H4 (cell line): ENCODE measurements around the gene CDH13. TPM values are rescaled to one million over a fixed set of nuclear protein-coding genes. Genes with fewer than 3 reads are reported as not detected.

Experiments
- DNase-seq: peaks from one replicate; pipeline ENCODE4 v3.0.0-alpha.2; 2015; ENCODE audit warnings: low spot score
- total RNA-seq: library from RNA; depleted of rRNA; stranded (reverse); fragments of >200 nt; shearing (Covaris generic); gene quantifications from 2 replicates; pipeline ENCODE4 v1.2.3, GENCODE V29; 2014

The CDH13 gene
- total RNA-seq, 1 experiment from 2014 or later = not detected

GRCh38 chr16:83660282-83660681 lies 1033.5 kb downstream of the CDH13 start:
- DNase-seq = no peak

GRCh38 chr16:83661656-83662055 lies 1034.9 kb downstream of the CDH13 start:
- no peak for DNase-seq

GRCh38 chr16:83666449-83666848 lies 1039.7 kb downstream of the CDH13 start:
- no peak for DNase-seq

GRCh38 chr16:83669456-83669855 lies 1042.7 kb downstream of the CDH13 start:
- no peak for DNase-seq

- DNase-seq = no peak
Observed at GRCh38 chr16:83674931-83675535, 1048.3 kb downstream of the CDH13 start.

- no peak for DNase-seq
Observed at GRCh38 chr16:83676086-83676485, 1049.3 kb downstream of the CDH13 start.

- DNase-seq = no peak
Observed at GRCh38 chr16:83680980-83681379, 1054.2 kb downstream of the CDH13 start.

- DNase-seq = no peak
Observed at GRCh38 chr16:83681381-83681956, 1054.7 kb downstream of the CDH13 start.

GRCh38 chr16:83682116-83682867 lies 1055.5 kb downstream of the CDH13 start:
- DNase-seq = no peak

GRCh38 chr16:83682868-83683235 lies 1056.1 kb downstream of the CDH13 start:
- DNase-seq = no peak

GRCh38 chr16:83685615-83686165 lies 1058.9 kb downstream of the CDH13 start:
- DNase-seq = no peak

- DNase-seq = no peak
Observed at GRCh38 chr16:83686726-83687125, 1060.0 kb downstream of the CDH13 start.

GRCh38 chr16:83689385-83689831 lies 1062.6 kb downstream of the CDH13 start:
- peak; percentile 83 for DNase-seq

GRCh38 chr16:83692224-83692623 lies 1065.5 kb downstream of the CDH13 start:
- no peak for DNase-seq

GRCh38 chr16:83698964-83699363 lies 1072.2 kb downstream of the CDH13 start:
- no peak for DNase-seq

GRCh38 chr16:83699817-83700216 lies 1073.0 kb downstream of the CDH13 start:
- DNase-seq = no peak

- DNase-seq = no peak
Observed at GRCh38 chr16:83700918-83701317, 1074.1 kb downstream of the CDH13 start.

GRCh38 chr16:83701494-83701893 lies 1074.7 kb downstream of the CDH13 start:
- peak; percentile 39 for DNase-seq

GRCh38 chr16:83704656-83705055 lies 1077.9 kb downstream of the CDH13 start:
- DNase-seq = no peak

GRCh38 chr16:83705856-83706255 lies 1079.1 kb downstream of the CDH13 start:
- DNase-seq = no peak

- no peak for DNase-seq
Observed at GRCh38 chr16:83706394-83706793, 1079.6 kb downstream of the CDH13 start.

GRCh38 chr16:83711069-83711468 lies 1084.3 kb downstream of the CDH13 start:
- DNase-seq = no peak

GRCh38 chr16:83713597-83713996 lies 1086.8 kb downstream of the CDH13 start:
- peak; percentile 21 for DNase-seq
